Fibroblast of the aortic adventitia (primary cell): ENCODE results near the gene WDR48. TPM values are rescaled to one million over a fixed set of nuclear protein-coding genes. Genes with fewer than 3 reads are reported as not detected.

Experiments
- DNase-seq: peaks from one replicate; pipeline ENCODE4 v3.0.0-alpha.2; 2010; ENCODE audit warnings: low read depth
- H3K4me3 ChIP-seq: 2 replicates; pipeline ENCODE4 v1.5.1; 2011; ENCODE audit warnings: low read depth, mild to moderate bottlenecking, control low read depth, low read length, moderate library complexity
- total RNA-seq: library from RNA; depleted of rRNA; stranded (reverse); fragments of >200 nt; gene quantifications from 2 replicates; pipeline ENCODE4 v1.2.3, GENCODE V29; 2012; ENCODE audit warnings: low replicate concordance
- TF ChIP-seq, protein P1 (sequence below): IDR thresholded peaks from 2 replicates; pipeline ENCODE4 v1.5.1; 2011; ENCODE audit warnings: mild to moderate bottlenecking, low read length, control low read depth, inconsistent platforms; ENCODE audit not compliant: insufficient read depth

The WDR48 gene
- total RNA-seq, 1 donor: 41.3 TPM

- TF ChIP-seq, protein P1, sequence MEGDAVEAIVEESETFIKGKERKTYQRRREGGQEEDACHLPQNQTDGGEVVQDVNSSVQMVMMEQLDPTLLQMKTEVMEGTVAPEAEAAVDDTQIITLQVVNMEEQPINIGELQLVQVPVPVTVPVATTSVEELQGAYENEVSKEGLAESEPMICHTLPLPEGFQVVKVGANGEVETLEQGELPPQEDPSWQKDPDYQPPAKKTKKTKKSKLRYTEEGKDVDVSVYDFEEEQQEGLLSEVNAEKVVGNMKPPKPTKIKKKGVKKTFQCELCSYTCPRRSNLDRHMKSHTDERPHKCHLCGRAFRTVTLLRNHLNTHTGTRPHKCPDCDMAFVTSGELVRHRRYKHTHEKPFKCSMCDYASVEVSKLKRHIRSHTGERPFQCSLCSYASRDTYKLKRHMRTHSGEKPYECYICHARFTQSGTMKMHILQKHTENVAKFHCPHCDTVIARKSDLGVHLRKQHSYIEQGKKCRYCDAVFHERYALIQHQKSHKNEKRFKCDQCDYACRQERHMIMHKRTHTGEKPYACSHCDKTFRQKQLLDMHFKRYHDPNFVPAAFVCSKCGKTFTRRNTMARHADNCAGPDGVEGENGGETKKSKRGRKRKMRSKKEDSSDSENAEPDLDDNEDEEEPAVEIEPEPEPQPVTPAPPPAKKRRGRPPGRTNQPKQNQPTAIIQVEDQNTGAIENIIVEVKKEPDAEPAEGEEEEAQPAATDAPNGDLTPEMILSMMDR: peak; percentile 72
- DNase-seq: peak; percentile 77
- no peak overlapping the region for H3K4me3 ChIP-seq
Measured at GRCh38 chr3:39126532-39127071, 74.8 kb downstream of the WDR48 start.

DNA sequence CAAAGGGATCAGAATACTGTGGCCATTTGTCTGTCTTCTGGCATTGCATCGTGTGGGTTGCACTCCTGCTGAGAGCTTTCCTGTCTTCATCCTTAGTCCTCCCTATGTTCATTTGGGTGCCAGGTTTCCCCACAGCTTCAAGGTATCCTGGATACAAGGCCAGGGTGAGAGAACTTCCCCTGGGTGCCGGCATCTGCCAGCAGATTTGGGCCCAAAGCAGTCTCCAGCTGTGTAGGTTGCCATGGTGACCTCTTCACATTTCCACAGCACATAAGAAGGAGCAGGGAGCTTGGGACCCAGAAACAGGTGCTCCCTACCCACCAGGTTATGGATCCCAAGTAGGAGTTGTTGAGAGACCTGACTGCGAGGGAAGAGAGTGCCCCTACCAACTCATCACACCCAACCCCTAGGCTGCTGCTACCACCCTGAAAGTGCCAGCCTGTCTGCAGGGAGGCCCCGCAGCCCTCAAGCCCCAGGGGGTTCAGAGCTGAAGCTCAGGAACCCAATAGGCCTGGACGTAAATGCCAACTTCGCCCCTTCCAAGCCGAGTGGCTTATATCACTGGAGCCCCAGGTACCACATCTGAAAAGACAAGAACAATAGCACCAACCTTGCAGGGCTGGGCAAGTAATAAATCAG, 75.6 kb downstream of the WDR48 start:
- TF ChIP-seq, protein P1: no peak

DNA sequence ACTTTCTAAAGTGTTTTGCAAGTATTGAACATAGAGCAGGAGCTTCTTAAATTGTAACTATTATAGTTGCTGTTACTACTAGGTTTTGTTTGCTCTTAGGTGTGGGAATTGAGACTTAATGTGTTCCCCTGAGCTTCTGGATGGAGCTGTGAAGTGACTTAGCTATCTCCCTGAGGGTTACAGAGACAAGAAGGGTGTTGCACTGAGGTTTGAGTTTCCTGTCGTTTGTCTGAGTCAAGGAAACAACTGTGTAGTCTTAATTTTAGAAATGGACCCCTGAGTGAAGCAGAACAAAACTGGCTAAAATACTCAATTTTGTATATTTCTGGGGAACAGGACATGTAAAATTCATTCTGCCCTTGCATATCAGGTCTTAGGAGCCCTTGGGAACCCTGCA, 76.1 kb downstream of the WDR48 start:
- no peak for DNase-seq
- no peak overlapping the region for H3K4me3 ChIP-seq
- TF ChIP-seq, protein P1: no peak

More for the DNA sequence above, 75.6 kb downstream of the WDR48 start:
- no peak for DNase-seq
- H3K4me3 ChIP-seq: no peak overlapping the region

DNA sequence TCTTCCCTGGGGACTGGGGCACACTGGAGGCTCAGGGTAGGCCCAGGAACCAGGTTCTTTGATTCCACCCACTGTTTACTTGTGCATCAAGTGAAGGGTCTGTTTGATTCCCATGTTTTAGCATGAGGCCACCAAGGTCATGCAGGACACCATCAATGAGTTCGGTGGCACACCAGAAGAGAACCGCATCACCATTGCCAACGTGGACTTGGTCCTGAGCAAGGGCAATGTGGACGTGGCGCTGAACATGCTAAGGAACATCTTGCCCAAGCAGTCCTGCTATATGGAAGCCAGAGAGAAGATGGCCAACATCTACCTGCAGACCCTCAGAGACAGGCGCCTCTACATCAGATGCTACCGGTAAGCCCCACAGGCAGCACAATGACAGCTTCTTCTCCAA, 77.1 kb downstream of the WDR48 start:
- TF ChIP-seq, protein P1: no peak
- DNase-seq: no peak
- H3K4me3 ChIP-seq: no peak overlapping the region

GRCh38 chr3:39130026-39130425, 78.2 kb downstream of the WDR48 start:
- H3K4me3 ChIP-seq: no peak overlapping the region
- TF ChIP-seq, protein P1: no peak
- DNase-seq: no peak

GRCh38 chr3:39130693-39131265, 79.0 kb downstream of the WDR48 start:
- no peak for DNase-seq
- no peak overlapping the region for H3K4me3 ChIP-seq
- TF ChIP-seq, protein P1: no peak
